Occipital lobe (tissue), 2 donors: ENCODE data around the gene SUZ12. TPM values are rescaled to one million over a fixed set of nuclear protein-coding genes. Genes with fewer than 3 reads are reported as not detected.
"Not testable (repeated sequence)": the region's sequence is repeated elsewhere in the genome, so short reads cannot be mapped to it uniquely, and the experiment has no call there.

Experiments
- DNase-seq: peaks from one replicate; lab custom pipeline; 2025; lab: John Stamatoyannopoulos, UW
- total RNA-seq: library from RNA; depleted of rRNA; stranded (reverse); fragments of >200 nt; gene quantifications from one replicate; pipeline ENCODE4 v1.2.3, GENCODE V29; 2014

SUZ12 gene
- total RNA-seq, 1 donor from 2014 or later: 38.2 TPM

- not testable (repeated sequence) for DNase-seq
Measured at GRCh38 chr17:31951953-31952352, 15.1 kb downstream of the SUZ12 start.

GRCh38 chr17:31964131-31964530, 27.3 kb downstream of the SUZ12 start:
- DNase-seq: not testable (repeated sequence)

GRCh38 chr17:31967648-31968047, 30.8 kb downstream of the SUZ12 start:
- DNase-seq: no peak

- not testable (repeated sequence) for DNase-seq
Measured at GRCh38 chr17:31970416-31970815, 33.6 kb downstream of the SUZ12 start.

- DNase-seq: not testable (repeated sequence)
Measured at GRCh38 chr17:31974269-31975071, 37.7 kb downstream of the SUZ12 start.

GRCh38 chr17:31975391-31975790, 38.6 kb downstream of the SUZ12 start:
- not testable (repeated sequence) for DNase-seq

GRCh38 chr17:31991821-31992220, 55.0 kb downstream of the SUZ12 start:
- DNase-seq: not testable (repeated sequence)

GRCh38 chr17:31997005-31997404, 60.2 kb downstream of the SUZ12 start:
- no peak for DNase-seq

- DNase-seq: peak; percentile 78
Measured at GRCh38 chr17:32006957-32007462, 70.2 kb downstream of the SUZ12 start, which contains the start of gene LRRC37B. Gene LRRC37B, plus strand, starts transcription at chr17:32007383. Its CDS starts 14,010 bp downstream, at chr17:32021393.

GRCh38 chr17:32007463-32008298, 70.9 kb downstream of the SUZ12 start:
- peak; percentile 59 for DNase-seq

GRCh38 chr17:32009262-32009542, 72.4 kb downstream of the SUZ12 start:
- no peak for DNase-seq

GRCh38 chr17:32010114-32010513, 73.3 kb downstream of the SUZ12 start:
- no peak for DNase-seq

- no peak for DNase-seq
Measured at GRCh38 chr17:32015245-32016013, 78.6 kb downstream of the SUZ12 start.

GRCh38 chr17:32016231-32016630, 79.4 kb downstream of the SUZ12 start:
- no peak for DNase-seq

- no peak for DNase-seq
Measured at GRCh38 chr17:32019228-32019627, 82.4 kb downstream of the SUZ12 start.

GRCh38 chr17:32020943-32021614, 84.3 kb downstream of the SUZ12 start:
- DNase-seq: no peak

- no peak for DNase-seq
Measured at GRCh38 chr17:32021615-32021955, 84.8 kb downstream of the SUZ12 start.

- DNase-seq: not testable (repeated sequence)
Measured at GRCh38 chr17:32022554-32022953, 85.7 kb downstream of the SUZ12 start.

- not testable (repeated sequence) for DNase-seq
Measured at GRCh38 chr17:32027271-32027670, 90.5 kb downstream of the SUZ12 start.

- DNase-seq: no peak
Measured at GRCh38 chr17:32033223-32033622, 96.4 kb downstream of the SUZ12 start.

- not testable (repeated sequence) for DNase-seq
Measured at GRCh38 chr17:32033812-32034211, 97.0 kb downstream of the SUZ12 start.
